Measurements from ENCODE around the gene ARID5B.

The ARID5B gene

DNA sequence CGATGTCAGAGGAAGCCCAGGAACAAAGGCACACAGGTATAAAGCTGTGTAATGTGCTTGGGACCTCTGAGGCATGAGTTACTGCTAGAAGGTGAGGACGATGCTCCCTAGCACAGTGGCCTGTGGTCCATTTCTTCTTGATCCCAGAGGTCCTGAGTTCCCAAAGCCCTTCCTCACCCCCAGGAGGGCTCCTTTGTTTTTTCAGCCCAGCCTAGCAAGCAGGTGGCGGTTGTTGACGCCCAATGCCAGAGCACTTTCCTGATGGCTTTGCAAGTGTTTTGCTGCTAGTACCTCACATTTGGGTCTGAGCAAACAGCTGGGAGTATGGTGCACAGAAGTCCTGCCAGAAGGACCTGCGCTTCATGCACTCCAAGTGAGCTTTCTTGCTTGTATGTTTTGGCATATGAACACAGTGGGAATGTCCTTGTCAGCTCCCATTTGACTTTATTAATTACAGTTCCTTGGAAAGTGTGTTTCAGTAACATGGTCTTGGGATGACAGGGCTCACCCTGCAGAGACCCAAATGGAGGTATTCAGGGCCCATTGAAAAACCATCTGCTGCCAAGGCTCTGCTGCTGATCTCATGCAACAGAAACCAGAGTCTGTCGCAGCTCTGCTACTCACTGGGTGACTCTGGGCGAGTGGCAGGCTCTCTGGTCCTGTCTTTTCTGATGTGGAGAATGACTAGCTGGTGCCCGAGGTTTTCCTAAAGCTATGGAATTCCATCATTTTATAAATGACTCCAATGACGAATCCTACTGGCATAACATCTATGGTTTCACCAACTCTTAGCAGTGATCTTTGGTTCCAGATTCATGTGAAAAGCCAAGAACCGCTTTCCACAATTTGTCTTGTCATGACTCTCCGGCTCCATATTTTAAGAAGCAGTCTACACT, 134.9 kb downstream of the ARID5B start:
- DNase-seq (ENCODE audit: low read depth): peak; percentile 54

GRCh38 chr10:62037166-62037831, 135.8 kb downstream of the ARID5B start:
- DNase-seq (ENCODE audit: low read depth): peak; percentile 92

DNA sequence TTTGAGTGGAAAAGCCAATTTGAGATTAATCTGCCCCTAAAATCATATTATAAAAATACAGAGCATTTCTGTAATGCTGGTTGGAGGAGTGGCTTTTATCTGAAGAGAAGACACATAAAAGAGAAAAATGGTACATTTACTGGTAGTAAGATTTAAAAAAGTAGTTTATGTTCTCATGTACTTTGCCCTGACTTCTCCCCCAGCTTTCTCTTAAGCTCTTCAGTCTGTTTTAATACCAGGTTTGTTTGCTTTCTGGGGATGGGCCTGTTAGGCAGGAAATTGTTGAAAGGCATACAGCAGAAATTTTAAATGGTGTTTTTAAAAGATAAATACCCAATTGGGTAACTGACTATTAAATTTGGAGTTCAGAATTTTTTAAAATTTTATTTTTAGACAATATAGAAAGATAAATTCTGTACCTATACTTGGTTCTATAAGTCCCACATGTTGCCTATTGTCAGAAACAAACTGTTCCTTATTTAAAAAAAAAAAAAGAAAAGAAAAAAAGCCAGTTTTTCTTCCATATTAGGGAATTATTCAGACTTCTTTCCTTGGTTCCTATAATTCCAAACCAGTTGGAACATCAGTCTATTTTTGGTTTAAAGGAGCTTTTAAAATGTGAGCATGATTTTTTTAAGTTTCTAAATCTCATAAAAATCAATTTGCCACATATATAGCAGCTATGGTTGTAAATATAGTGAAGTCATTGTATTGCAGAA, 136.6 kb downstream of the ARID5B start:
- DNase-seq (ENCODE audit: low read depth): peak; percentile 56

DNA sequence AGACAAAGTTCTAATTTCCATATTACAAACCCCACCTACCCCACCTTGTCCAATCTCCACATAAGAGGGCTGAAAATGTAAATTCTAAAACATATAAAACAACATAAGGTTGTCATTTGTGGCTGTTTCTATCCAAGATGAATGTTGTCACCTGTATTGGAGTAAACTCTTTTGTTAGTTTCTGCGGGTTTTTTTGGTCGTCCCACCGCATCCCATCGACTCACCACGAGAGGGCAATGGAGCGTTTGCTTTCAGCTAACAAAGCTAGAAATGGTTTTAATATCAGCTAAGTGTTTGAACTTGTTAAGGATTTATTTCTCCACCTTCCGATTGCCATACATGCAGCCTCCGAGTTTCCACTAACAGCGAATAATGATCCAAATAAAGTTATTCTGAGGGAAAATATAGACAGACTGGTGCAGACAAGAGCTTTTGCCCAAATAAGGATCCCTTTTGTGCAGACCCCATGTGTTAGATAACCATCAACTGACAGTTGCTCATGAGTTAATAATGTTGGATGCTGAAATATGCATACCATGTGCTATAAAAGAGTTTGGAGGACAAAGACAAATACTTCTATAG, 137.2 kb downstream of the ARID5B start:
- peak; percentile 93 for DNase-seq (ENCODE audit: low read depth)

DNA sequence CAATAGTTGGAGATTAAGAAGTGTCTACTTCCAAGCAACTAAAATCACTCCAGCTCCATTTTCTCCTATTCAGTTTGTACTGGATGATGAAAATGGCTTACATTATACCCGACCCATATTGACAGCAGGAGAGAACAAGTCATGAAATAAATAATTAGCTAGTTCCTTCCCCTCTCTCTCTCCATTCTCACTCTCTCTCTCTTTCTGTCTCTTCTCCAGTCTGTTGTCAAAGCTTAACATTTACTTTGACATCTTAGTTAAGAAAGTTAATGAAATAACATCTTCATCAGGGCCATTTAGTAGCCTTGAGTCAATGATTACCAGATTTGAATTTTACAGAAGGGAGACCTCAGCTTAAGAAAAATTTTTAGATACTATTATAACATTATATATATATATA, 138.5 kb downstream of the ARID5B start:
- no peak for DNase-seq (ENCODE audit: low read depth)

GRCh38 chr10:62040881-62041280, 139.4 kb downstream of the ARID5B start:
- DNase-seq (ENCODE audit: low read depth): no peak

DNA sequence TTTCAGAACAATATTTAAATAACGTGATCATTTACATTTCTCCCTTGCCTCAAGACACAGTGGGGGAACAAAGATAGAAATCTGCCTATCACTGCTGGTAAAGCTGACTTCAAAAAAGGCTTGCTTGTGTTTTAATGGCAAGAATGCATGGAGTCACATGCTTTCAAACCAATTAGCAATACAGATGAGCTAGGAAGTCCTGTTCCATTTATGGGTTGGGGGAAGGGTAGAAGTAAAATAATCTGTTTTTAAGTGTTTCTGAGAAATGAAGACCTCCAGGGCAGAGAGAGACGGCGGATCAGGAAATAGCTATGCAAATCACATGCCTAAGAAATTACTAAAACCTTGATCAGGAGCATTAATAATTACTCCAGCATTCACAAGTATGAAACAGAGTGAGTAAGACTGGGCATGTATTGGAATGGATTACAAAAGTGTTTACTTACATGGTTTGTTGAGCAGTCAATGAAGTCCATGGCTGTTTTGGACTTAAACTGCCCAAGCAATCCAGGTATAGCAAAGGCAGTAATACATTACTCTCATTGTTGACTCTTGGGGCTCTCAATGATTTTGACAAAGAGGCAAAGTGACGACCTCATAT, 142.0 kb downstream of the ARID5B start:
- peak; percentile 98 for DNase-seq (ENCODE audit: low read depth)

GRCh38 chr10:62044566-62044965, 143.1 kb downstream of the ARID5B start:
- no peak for DNase-seq (ENCODE audit: low read depth)

- DNase-seq (ENCODE audit: low read depth): peak; percentile 99
Observed at GRCh38 chr10:62045765-62046521, 144.4 kb downstream of the ARID5B start.

GRCh38 chr10:62046522-62047227, 145.2 kb downstream of the ARID5B start:
- DNase-seq (ENCODE audit: low read depth): peak; percentile 84

DNA sequence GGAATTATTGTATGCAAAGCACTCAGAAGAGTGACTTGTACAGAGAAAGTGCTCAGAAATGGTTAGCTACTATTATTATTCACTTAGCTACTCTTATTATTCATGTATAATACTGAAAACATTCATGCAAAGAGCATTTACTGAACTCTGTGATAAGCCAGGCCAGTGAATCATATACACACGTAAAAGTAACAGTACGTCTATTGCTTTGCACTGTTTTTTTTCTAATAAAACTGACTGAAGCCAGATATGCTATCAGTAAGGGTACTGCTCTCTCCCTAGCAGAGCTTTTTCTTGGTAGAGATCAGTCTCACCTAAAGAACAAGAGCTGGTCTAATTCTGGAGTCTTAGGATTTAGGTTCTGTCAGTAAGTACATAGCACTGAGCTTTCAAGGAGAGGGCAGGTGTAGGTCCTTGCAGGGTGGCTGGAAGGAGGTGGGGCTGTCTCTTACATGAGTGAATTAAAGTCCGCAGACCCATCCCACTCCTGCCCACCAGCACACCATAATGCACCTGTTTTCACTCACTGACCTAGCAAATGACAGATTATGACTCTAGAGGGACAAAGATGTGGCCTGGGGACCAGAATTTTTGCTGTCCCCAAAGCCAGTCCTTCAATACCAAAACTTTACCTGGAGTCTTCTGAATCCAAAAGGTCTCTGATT, 145.9 kb downstream of the ARID5B start:
- peak; percentile 53 for DNase-seq (ENCODE audit: low read depth)

- peak; percentile 49 for DNase-seq (ENCODE audit: low read depth)
Observed at GRCh38 chr10:62047960-62048383, 146.5 kb downstream of the ARID5B start.

DNA sequence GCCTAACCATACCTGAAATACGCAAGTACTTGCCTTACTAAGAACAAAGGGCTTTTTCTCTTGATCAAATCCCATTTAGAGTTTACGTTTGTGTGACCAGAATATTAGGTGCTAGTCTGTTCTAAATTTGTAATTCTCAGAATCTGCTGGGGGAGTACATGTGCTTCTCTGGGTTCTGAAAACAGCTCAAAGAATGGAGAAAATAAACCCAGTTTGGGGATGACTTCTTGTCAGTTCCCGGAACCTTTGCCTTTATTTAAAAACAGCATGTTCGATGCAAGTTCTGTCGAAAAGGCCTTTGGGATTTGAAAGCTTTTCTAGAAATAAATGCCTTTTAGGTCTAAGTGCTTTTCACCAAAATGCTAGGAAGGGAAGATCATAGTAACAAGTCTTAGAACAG, 147.0 kb downstream of the ARID5B start:
- no peak for DNase-seq (ENCODE audit: low read depth)

DNA sequence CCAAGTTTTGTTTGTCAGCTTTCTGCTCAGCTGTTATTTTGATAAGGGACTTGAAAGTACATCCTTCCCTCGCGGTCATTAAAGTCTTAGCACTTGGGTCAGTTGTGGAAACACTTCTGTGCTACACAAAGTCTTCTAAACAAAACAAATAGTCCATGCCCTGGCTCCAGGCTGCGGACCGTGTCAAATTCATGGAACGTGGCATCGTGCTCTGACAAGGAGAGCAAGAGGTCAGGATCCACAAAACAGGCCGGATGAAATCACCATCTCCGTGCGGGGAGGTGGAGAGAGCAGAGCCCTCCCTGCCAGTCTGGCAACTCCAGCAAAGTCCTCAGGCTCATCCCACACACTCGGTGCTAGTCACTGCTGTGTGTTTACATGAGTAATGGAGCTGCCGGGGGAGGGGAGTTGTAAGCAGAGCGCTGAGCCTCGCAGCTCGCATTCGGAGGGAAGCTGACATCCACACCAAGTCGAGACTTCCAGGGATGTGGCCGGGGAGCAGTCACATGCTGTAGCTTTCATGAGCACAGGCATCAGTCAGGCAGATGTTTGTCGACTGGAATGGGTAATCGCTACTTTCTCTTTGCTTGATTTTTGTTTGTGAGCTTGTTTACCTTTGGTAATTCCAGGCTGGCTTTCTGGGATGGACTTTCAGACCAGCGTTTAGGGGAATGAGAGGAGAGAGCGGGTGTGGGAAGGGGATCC, 147.6 kb downstream of the ARID5B start:
- peak; percentile 99 for DNase-seq (ENCODE audit: low read depth)

- DNase-seq (ENCODE audit: low read depth): no peak
Observed at GRCh38 chr10:62049624-62050345, 148.3 kb downstream of the ARID5B start.

- no peak for DNase-seq (ENCODE audit: low read depth)
Observed at GRCh38 chr10:62050346-62050892, 148.9 kb downstream of the ARID5B start.

GRCh38 chr10:62050893-62051433, 149.5 kb downstream of the ARID5B start:
- DNase-seq (ENCODE audit: low read depth): peak; percentile 96

- no peak for DNase-seq (ENCODE audit: low read depth)
Observed at GRCh38 chr10:62052276-62052675, 150.8 kb downstream of the ARID5B start.

All from EH (cell line).